T-helper 1 cell treated with Interleukin-12 subunit alpha and Interleukin-12 subunit beta and Interleukin-4 antibody, amounts not matched to agents 30 ng/mL and 1 ng/mL, for 36 hours (primary cell): ENCODE results near the gene CD48. TPM values are rescaled to one million over a fixed set of nuclear protein-coding genes. Genes with fewer than 3 reads are reported as not detected.
"Not testable (repeated sequence)": the region's sequence is repeated elsewhere in the genome, so short reads cannot be mapped to it uniquely, and the experiment has no call there.

ENCODE experiments used
- intact Hi-C: fragments of 100-400 bp; cut with micrococcal nuclease; formaldehyde crosslinking; loops from one replicate; pipeline ENCODE4 v1.15.1; 2024
- total RNA-seq: library from RNA; stranded (reverse); gene quantifications from 2 replicates; pipeline ENCODE4 v1.2.3, GENCODE V29; 2022

Gene CD48
- total RNA-seq, 1 donor from 2014 or later, result 235 TPM

DNA sequence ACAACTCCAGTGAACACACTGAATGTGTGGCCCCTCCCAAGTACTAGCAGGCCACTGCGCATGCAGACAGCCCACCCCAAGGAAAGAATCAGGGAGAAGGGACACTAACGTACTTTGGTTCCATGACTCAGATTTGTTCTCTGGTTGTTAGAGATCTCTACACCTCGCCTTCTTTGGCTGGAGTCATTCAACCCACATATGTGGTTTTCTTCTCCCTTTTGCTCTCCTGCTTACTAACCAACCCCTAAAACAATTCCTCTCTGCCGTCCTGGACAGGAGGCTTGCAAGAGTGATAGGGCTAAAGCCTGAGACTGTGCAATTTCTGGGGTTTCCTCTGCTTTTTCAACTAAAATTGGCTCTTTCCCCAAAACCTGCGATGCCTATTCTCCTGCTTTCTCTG, 5.7 kb upstream of the CD48 start:
- intact Hi-C loops, result no loop called here

DNA sequence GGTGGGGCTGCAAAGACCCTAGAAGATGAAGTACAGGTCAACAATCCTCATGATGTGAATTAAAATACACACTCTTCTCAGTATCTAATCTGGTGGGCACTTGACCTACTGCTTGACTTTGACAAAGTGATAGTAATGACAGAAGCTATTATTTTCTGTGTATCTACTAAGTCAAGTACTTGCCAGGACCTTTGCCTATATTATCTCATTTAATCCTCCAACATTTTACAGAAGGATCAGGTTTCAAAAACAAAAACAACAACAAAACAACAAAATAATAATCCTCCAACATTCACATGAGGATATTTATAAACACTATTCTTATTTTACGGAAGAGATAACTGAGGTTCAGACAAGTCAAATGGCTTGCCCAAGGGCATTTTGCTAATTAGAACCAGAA, 4.4 kb upstream of the CD48 start:
- intact Hi-C loops, result no loop called here

DNA sequence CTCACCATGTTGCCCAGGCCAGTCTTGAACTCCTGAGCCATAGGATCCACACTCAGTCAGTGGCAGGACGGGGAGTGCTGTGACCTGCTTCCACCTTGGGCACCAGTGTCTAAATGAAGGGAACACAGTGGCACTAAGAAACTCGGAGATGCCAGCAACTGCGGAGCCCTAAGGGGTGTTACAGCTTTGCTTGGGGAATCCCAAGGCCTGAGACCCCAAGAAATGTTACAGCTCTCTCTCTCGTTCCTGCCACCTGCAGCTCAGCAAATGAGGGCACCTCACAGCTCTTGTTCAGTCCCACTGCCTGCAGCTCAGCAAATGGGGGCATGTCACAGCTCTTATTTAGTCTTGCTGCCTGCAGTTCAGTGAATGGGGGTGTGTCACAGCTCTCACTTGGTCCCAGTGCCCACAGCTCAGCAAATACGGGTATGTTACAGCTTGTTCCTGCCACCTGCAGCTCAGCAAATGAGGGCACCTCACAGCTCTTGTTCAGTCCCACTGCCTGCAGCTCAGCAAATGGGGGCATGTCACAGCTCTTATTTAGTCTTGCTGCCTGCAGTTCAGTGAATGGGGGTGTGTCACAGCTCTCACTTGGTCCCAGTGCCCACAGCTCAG, 2.5 kb upstream of the CD48 start:
- intact Hi-C loops, result loop anchor here (5.0 kb wide), 4 partner anchors 123 to 617 kb away; partner anchors contain the start of genes DCAF8, IGSF8 and TOMM40L

DNA sequence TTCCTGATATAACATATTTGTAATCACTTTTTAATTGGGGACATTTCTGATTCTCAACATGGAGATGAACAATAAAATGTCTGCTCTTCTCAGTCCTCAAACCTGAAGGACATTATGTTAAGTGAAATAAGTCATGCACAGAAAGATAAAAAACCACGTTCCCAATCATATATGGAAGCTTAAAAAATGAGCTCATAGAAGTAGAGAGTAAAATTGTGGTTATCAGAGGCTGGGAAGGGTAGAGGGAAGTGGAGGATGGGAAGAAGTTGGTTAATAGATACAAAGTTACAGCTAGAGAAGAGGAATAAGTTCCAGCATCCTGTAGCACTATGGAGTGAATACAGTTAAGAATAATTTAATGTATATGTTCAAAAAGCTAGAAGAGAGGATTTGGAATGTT, 1.5 kb upstream of the CD48 start:
- intact Hi-C loops, result loop anchor here (1.0 to 5.0 kb wide), 6 partner anchors 32 to 616 kb away; partner anchors contain the start of genes DCAF8, IGSF8, LY9 and TOMM40L

DNA sequence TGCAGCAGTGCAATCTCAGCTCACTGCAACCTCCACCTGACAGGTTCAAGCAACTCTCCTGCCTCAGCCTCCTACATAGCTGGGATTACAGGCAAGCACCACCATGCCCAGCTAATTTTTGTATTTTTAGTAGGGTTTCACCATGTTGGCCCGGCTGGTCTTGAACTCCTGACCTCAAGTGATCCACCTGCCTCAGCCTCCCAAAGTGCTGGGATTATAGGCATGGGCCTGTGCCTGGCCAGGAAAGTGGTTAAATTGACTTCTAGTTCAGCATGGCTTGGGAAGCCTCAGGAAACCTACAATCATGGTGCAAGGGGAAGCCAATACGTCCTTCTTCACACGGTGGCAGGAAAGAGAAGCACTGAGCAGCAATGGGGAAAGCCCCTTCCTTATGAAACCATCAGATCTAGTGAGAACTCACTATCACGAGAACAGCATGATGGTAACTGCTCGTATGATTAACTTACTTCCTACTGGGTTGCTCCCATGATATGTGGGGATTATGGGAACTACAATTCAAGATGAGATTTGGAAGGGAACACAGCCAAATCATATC, 981 bp upstream of the CD48 start:
- intact Hi-C loops, result loop anchor here (1.0 to 5.0 kb wide), 8 partner anchors 8 to 615 kb away; partner anchors contain the start of genes DCAF8, IGSF8, LY9 and TOMM40L

DNA sequence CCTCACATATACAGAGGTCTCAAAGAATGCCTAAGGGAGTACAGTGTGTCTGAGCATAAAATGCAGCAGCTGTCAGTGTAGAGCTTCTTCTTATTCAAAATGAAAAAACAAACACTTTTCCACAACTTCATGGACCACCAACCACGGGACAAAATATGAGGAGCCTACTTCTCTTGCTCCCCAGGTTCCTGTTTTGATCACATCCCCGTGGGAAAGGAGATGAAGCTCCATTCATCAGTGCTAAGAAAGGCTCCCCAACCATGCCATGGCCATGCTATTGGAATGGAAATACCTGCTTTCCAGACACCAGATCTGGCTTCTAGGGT, 383 bp downstream of the CD48 start:
- intact Hi-C loops, result loop anchor here (1.0 to 5.0 kb wide), 7 partner anchors 46 to 614 kb away; partner anchors contain the start of genes DCAF8, IGSF8 and TOMM40L

DNA sequence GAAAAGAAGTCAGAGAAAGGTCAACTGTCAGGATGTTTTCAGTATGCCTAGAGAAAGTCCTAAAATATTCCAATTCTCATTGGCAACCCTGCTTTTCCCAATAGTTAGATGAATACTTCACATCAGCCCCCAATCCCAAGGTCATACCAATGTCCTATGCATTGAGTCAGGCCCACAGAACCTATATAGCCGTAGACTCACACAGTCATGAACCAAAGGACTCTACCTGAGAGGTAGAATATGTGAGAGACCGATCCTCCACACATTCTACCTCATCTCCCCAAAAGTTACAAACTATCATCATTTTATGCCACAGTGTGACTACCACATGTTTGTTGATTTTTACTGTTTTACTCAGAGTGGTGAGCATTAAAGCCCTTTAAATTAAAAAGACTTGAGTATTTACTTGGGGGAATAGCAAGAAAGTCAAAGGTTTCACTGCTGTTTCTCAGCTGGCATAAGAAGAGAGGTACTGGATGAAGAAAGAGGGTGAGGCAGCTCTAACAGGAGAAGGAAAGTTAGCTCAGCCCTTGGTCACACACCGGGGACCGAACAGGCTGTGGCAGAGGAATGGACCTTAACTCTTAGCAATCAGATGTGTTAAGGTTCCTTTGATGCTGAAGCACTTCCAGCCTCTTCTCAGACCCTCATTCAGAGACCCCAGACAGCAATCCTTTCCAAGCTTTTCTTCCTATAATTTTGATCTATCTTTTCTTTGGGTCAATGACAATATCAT, 937 bp downstream of the CD48 start:
- intact Hi-C loops, result loop anchor here (1.0 to 5.0 kb wide), 7 partner anchors 46 to 613 kb away; partner anchors contain the start of genes DCAF8, IGSF8 and TOMM40L

DNA sequence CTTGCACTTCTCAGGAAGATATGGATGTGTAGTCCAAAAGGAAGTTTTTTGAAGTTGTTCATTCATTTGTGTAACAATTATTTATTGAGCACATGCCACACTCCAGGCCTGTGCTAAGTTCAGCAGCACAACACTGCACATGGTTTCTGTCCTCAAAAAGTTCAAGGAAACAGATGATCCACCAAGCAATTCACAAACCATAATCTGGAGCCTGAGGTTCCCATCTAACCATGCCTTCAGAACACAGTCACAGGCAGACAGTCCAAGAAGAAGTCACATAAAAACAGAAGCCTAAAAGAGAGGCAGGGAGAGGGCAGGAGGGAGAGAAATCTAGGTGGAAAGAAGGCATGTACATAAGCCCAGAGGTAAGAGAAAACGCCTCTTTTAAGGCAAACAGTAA, 1.9 kb downstream of the CD48 start:
- intact Hi-C loops, result loop anchor here (1.0 to 10.0 kb wide), 9 partner anchors 9 to 685 kb away; partner anchors contain the start of genes DCAF8, IGSF8 and TOMM40L

DNA sequence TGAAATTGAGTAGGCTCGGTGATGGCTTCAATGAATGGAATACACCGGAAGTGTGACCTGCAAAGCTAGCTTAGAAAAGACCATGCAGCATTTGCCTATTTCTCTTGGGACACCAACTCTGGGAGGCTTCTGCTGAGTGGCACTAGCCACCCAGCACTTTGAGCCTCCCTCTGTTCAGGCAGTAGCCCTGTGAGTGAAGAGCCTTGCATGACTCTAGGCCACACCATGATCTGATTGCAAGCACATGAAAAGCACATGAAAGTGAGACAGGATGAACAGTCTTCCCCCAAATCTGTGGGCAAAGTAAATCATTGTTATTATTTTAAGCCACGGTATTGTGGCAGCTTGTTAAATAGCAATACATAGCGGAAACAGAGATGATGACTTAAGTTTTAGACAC, 2.8 kb downstream of the CD48 start:
- intact Hi-C loops, result loop anchor here (1.0 to 10.0 kb wide), 4 partner anchors 8 to 686 kb away; no protein-coding TSS in a partner anchor

DNA sequence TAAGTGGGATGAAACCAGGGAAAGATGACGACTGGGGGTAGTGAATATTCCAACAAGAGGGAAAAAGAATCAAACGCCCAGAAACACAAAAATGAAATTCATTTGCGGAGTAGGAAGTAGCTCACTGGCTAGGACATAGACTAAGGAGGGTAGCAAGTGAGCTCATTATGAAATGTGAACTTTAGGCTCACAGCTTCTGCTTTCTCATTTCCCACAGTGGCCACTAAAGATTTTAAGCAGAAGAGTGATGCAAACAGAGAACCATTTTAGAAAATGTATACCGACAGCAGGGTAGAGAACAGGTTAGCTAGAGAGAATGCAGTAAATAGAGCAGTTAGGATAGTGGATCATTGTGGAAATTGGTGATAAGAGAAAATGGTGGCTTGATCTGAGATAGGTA, 3.5 kb downstream of the CD48 start:
- intact Hi-C loops, result loop anchor here (1.0 to 10.0 kb wide), 3 partner anchors 19 to 687 kb away; no protein-coding TSS in a partner anchor

DNA sequence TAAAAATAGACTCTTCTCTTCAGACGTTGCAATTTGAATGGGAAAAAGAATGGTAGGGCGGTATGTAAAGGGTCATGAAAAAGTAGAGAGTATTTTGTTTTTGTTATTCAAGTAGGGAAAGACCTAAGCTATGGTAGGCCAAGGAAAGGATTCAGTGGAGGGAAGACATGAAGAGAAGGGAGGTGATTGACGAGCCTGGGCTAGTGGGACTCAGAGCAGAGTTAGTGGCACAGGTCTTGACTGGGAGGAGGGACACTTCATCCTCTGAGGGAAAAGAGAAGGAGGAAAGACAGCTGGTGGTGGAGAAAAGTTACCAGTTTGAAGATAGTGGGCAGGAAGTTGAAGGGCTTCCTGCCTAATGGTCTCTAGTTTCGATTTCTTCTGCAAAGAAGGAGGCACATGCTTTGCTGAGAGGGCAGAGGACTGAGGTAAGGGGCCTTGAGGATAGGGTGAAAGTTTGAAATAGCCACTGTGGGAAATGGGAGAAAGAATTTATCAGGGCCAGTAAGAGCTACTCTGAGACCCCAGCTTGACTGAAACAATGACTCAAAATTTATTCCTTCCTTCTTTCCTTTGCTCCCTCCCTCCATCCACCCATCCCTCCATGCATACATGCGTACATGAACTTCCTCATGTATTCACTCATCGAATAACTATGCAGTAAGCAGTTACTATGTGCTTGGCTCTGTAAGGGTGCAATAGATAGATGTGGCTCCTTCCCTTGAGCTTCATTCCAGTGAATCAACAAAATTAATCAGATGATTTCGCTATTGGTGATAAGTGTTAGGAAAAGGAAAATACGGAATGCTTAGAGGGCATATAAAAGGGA, 4.2 kb downstream of the CD48 start:
- intact Hi-C loops, result loop anchor here (1.0 to 10.0 kb wide), 4 partner anchors 20 to 687 kb away; no protein-coding TSS in a partner anchor

DNA sequence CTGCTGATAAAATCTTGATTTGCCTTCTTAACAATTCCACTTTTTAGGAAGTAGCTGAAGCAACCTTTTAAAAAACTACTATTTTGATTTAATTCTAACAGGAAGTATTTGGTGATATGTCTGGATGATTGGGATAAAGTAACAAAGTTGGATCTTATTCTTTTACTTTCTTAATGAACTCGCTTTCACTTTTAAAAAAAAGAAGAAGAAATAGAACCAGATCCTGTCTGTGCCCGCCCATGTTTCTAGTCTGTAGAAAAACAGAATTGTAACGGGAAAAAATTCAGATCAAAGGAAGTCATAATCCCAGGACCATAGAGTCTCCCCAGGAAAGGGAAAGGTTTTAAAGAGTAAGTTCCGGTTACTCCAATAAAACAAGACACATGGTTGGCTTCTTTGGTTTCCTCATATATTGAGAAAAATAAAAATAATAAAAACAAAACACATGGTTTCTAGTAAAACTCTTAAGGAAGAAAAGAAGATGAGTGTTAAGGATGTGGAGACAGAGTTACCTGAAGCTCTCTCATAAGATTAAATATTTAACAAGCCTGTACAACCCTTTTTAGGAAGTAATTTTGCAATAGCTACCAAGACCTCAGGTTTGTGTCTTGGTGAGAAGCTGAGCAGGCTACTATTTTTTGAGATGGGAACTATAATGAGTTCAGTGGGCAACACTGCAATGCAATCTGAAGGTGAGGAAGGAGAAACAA, 4.9 kb downstream of the CD48 start:
- intact Hi-C loops, result loop anchor here (1.0 to 10.0 kb wide), 3 partner anchors 25 to 688 kb away; no protein-coding TSS in a partner anchor

DNA sequence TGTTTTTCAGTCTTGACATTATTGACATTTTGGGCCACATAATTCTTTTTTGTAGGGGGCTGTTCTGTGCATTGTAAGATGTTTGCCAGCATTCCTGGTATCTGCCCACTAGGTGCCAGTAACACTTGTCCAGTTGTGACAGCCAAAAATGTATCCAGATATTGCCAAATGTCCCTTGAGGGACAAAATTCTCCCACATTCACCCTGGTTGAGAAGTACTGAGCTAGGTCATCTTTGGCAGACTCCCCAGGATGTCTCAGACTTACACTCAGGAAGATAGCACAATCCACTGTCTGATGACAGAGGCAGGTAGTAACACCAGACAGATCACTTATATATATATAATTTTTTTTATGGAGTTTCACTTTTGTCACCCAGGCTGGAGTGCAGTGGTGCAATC, 5.9 kb downstream of the CD48 start:
- intact Hi-C loops, result loop anchor here (5.0 to 10.0 kb wide), 2 partner anchors 273 to 689 kb away; no protein-coding TSS in a partner anchor

DNA sequence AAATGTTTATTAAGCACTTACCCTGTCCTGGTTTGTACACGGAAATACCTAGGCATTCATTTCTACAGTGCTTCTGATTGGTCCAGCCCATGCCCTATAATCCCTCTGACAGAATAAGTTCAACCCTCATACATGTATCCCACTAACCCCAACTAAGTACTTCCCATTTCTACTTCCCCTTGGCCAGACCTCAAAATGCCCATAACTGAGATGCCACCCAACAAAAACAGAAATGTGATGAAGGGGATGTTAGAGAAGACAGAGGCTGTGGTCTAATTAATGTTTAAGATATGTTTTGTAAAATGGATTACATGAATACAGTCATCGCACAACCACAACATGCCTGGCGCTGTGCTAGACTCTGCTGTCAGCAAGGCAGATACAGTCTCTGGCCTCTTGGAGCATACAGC, 6.4 kb downstream of the CD48 start:
- intact Hi-C loops, result loop anchor here (5.0 to 10.0 kb wide), 2 partner anchors 273 to 690 kb away; no protein-coding TSS in a partner anchor

DNA sequence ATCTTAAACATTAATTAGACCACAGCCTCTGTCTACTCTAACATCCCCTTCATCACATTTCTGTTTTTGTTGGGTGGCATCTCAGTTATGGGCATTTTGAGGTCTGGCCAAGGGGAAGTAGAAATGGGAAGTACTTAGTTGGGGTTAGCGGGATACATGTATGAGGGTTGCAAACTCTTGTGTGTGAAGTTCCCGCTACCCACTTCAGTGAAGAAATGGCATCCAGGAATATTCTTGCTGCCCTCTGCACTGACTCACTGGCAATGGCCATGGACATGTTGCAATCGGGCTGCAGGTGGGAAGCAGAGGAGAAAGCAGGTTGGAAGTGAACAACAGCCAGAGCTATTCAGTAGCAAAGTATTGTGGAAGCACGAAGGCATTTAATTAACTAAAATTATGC, 7.4 kb downstream of the CD48 start:
- intact Hi-C loops, result loop anchor here (10.0 kb wide), 1 partner anchor 691 kb away; no protein-coding TSS in a partner anchor

DNA sequence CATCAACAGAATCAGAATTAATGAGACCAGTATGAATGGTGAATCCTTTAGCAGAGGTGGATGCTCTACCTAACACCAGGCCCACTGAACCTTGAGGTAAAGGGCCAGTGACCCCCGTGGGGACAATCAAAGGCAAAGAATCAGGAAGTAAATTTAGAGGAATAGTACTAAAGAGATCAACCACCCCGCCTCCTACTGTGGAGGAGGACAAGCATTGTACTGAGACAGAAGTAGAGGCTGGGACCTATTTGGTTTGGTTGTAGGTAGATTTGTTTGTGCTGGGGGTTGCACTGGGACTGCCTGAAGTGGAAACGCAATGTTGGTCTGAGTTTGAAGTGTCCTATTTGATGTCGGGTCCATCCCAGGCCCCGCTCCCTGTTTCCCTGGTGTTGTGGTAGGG, 9.5 kb downstream of the CD48 start:
- intact Hi-C loops, result loop anchor here (10.0 kb wide), 1 partner anchor 693 kb away; no protein-coding TSS in a partner anchor

DNA sequence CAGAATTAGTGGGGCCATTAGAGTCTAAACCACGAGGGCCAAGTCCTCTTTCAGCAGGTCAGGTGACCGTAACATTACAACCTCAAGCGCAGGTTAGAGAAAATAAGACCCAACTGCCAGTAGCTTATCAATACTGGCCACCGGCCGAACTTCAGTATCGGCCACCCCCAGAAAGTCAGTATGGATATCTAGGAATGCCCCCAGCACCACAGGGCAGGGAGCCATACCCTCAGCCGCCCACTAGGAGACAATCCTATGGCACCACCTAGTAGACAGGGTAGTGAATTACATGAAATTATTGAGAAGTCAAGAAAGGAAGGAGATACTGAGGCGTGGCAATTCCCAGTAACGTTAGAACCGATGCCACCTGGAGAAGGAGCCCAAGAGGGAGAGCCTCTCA, 19.2 kb downstream of the CD48 start:
- intact Hi-C loops, result not testable (repeated sequence)

DNA sequence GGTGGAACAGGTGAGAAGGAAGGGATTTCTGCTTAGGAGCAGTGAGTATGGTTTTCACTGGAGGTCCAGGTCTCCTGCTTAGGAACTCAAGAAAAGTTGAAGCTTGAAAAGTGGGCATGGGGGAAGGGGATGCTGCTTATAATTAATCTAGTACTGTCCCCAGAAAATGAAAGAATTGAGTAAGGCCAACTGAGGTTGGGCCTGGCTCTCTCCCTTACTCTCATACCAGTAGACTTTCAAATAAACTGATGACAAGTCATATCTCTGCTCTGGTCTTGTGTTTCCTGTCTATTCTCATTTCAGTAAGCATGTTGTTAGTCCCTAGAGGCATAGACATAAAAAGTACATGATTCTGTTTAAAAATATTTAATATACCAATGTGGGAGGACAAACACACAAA, 26.4 kb downstream of the CD48 start:
- intact Hi-C loops, result no loop called here

DNA sequence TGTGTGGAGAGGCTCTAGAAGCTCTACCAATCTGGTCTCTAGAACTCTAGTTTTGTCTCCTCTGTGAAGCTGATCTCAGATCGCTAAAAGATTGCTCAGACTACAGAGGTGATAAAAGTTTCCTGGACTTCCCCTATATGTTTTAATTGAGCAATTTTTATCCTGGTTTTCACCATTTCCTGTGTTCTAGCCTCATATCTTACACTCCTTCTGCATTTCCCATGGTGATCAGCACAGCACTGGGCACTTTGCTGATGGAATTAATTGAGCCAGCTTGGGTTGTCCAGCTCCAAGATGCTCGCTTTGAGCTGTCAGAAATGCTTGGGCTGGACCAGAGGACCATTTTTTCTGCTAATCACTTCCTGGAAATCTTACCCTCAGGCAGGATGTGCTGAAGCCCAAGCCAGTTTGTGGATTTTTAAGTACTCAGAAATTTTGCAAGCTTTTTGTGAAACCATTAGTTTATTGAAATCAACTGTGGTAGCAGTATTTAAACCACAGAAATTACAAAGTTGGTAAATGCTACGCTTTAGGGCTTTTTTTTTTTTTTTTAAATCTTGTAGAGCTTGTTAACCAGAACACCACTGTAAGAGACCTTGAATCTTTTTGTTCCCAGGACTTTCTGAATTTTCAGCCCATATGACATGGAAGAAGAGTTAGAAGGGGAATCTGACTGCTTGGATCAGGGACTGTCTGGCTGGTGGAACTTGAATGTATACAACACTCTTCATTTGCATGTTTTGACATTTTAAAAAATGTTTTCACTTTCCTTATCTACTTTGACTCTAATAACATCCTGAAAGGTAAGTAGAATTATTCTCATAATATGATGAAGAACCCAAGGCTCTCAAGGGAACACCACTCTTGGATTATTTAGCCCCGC, 28.4 kb downstream of the CD48 start:
- intact Hi-C loops, result loop anchor here (1.0 kb wide), 2 partner anchors 8 to 113 kb away; partner anchors contain the start of gene LY9
